Measurements from ENCODE around the gene TREX2. TPM values are rescaled to one million over a fixed set of nuclear protein-coding genes. Genes with fewer than 3 reads are reported as not detected.

Gene TREX2
- total and polyA plus RNA-seq, 2 donors (not counting 1 experiment from before 2014, with no cell fraction given) = 3.3 to 3.8 TPM

- Histone ChIP-seq H3K4me1 (ENCODE audit: control insufficient read depth in 2 of 2, insufficient read depth in 2 of 2, low read length in 2 of 2) (peaks cover under 1 to 1% of the 10 kb centered on the region in 2 donors), H3K4me2 (replicated peaks; ENCODE audit: low read depth, low read length, poor library complexity, severe bottlenecking) (no peak overlapping the region), H2AFZ (ENCODE audit: insufficient read depth, low read depth, low read length, poor library complexity, severe bottlenecking) (no peak overlapping the region), H3K27ac (ENCODE audit: low read length in 2 of 2) (no peak overlapping the region), H3K36me3 (replicated peaks in 1 of 2; ENCODE audit: control extremely low read depth in 1 of 2, control insufficient read depth in 1 of 2, extremely low read depth in 1 of 2, insufficient read depth in 2 of 2, low read length in 1 of 2) (no peaks in the 10 kb centered on the region), H3K27me3 (replicated peaks in 1 of 4; ENCODE audit: control extremely low read depth in 1 of 4, control insufficient read depth in 3 of 4, insufficient read depth in 4 of 4, low read length in 3 of 4) (no peaks in the 10 kb centered on the region), H3K9me3 (ENCODE audit: control extremely low read depth in 1 of 3, control insufficient read depth in 2 of 3, insufficient read depth in 1 of 3, low read length in 2 of 3) (no peaks in the 10 kb centered on the region), H3K79me2 (ENCODE audit: control insufficient read depth, insufficient read depth, low read length) (no peaks in the 10 kb centered on the region), H3K4me3 (ENCODE audit: control extremely low read depth in 1 of 5, extremely low read depth in 1 of 5, insufficient read depth in 1 of 5, low read depth in 2 of 5, low read length in 4 of 5) (no peak overlapping the region), H4K20me1 (ENCODE audit: control insufficient read depth, insufficient read depth, low read length, poor library complexity, severe bottlenecking) (no peaks in the 10 kb centered on the region), H3K9ac (ENCODE audit: low read length) (no peak overlapping the region)
- Mint-ChIP-seq H3K4me1 (no peaks in the 10 kb centered on the region), H3K4me3 (no peak overlapping the region), H3K27ac (no peak overlapping the region), H3K9me3 (ENCODE audit: insufficient read depth) (no peaks in the 10 kb centered on the region), H3K27me3 (no peaks in the 10 kb centered on the region)
- ATAC-seq (ENCODE audit: low read depth) (no peak), DNase-seq (no peak)
- POLR2A ChIA-PET = no interaction called here
- TF ChIP-seq EZH2 (IDR thresholded peaks at IDR 0.05; ENCODE audit: borderline replicate concordance, insufficient read depth, low read depth, low read length, poor library complexity, severe bottlenecking) = no peak
- no peak for TF ChIP-seq CTCF (IDR thresholded peaks at IDR 0.05)
- 96% methylated on average over 8 of the region's 8 CpGs for WGBS (ENCODE audit: insufficient coverage)
- intact Hi-C loops (cut with micrococcal nuclease) = no loop called here
- CTCF ChIA-PET = no interaction called here
Measured at GRCh38 chrX:153417637-153418036, 28.2 kb downstream of the TREX2 start.

GRCh38 chrX:153416781-153417450 is 28.9 kb downstream of the TREX2 start:
- Mint-ChIP-seq H3K4me3 (no peak overlapping the region), H3K4me1 (peaks cover 6% of the 10 kb centered on the region), H3K27ac (no peak overlapping the region), H3K27me3 (no peaks in the 10 kb centered on the region), H3K9me3 (ENCODE audit: insufficient read depth) (no peaks in the 10 kb centered on the region)
- intact Hi-C loops (cut with micrococcal nuclease) = no loop called here
- no peaks in the 10 kb centered on the region for H3K36me3 ChIP-seq (replicated peaks in 1 of 2; ENCODE audit: control extremely low read depth in 1 of 2, control insufficient read depth in 1 of 2, extremely low read depth in 1 of 2, insufficient read depth in 2 of 2, low read length in 1 of 2)
- H3K4me1 ChIP-seq (ENCODE audit: control insufficient read depth in 2 of 2, insufficient read depth in 2 of 2, low read length in 2 of 2) = peaks cover 7 to 8% of the 10 kb centered on the region in 2 donors
- no peak for DNase-seq
- H3K4me3 ChIP-seq (ENCODE audit: control extremely low read depth in 1 of 5, extremely low read depth in 1 of 5, insufficient read depth in 1 of 5, low read depth in 2 of 5, low read length in 4 of 5) = no peak overlapping the region
- no peak overlapping the region for H3K4me2 ChIP-seq (replicated peaks; ENCODE audit: low read depth, low read length, poor library complexity, severe bottlenecking)
- WGBS (ENCODE audit: insufficient coverage) = no CpG with 5 or more reads among the region's 12 CpGs
- H3K9me3 ChIP-seq (ENCODE audit: control extremely low read depth in 1 of 3, control insufficient read depth in 2 of 3, insufficient read depth in 1 of 3, low read length in 2 of 3) = no peaks in the 10 kb centered on the region
- TF ChIP-seq EZH2 (IDR thresholded peaks at IDR 0.05; ENCODE audit: borderline replicate concordance, insufficient read depth, low read depth, low read length, poor library complexity, severe bottlenecking) = no peak
- no peak for TF ChIP-seq CTCF (IDR thresholded peaks at IDR 0.05)
- H3K27me3 ChIP-seq (replicated peaks in 1 of 4; ENCODE audit: control extremely low read depth in 1 of 4, control insufficient read depth in 3 of 4, insufficient read depth in 4 of 4, low read length in 3 of 4) = no peaks in the 10 kb centered on the region
- no peak overlapping the region for H3K9ac ChIP-seq (ENCODE audit: low read length)
- H3K27ac ChIP-seq (ENCODE audit: low read length in 2 of 2) = no peak overlapping the region
- CTCF ChIA-PET = no interaction called here
- H4K20me1 ChIP-seq (ENCODE audit: control insufficient read depth, insufficient read depth, low read length, poor library complexity, severe bottlenecking) = no peaks in the 10 kb centered on the region
- no peaks in the 10 kb centered on the region for H3K79me2 ChIP-seq (ENCODE audit: control insufficient read depth, insufficient read depth, low read length)
- ATAC-seq (ENCODE audit: low read depth) = no peak
- no peak overlapping the region for H2AFZ ChIP-seq (ENCODE audit: insufficient read depth, low read depth, low read length, poor library complexity, severe bottlenecking)
- POLR2A ChIA-PET = no interaction called here
